Measurements from ENCODE around the gene IL22RA2.

GRCh38 chr6:137200288-137200687 is 26.8 kb upstream of the IL22RA2 start:
- TF ChIP-seq CTCF (IDR thresholded peaks at IDR 0.05) (no peak), POLR2A (IDR thresholded peaks at IDR 0.05) (no peak)

All from tibial nerve (tissue), 3 donors.